ENCODE data around the gene SUMO3.

Gene SUMO3

GRCh38 chr21:44760376-44760775 is 57.5 kb downstream of the SUMO3 start:
- H3K9ac ChIP-seq: no peak overlapping the region
- peaks cover 55% of the 10 kb centered on the region for H3K27me3 ChIP-seq (ENCODE audit: insufficient read depth, low read depth)
- no peaks in the 10 kb centered on the region for H3K79me2 ChIP-seq (ENCODE audit: insufficient read depth, low read depth)
- H3K36me3 ChIP-seq (ENCODE audit: insufficient read depth): no peaks in the 10 kb centered on the region
- H3K27ac ChIP-seq: no peak overlapping the region
- H4K20me1 ChIP-seq (ENCODE audit: insufficient read depth): no peaks in the 10 kb centered on the region
- no peak overlapping the region for H3K4me3 ChIP-seq (IDR thresholded peaks at IDR 0.05; ENCODE audit: insufficient read depth, low read depth, low read length)
- H3K4me2 ChIP-seq: no peak overlapping the region
- no peak overlapping the region for H2AFZ ChIP-seq (ENCODE audit: low read depth)
- TF ChIP-seq CTCF (conservative IDR thresholded peaks at IDR 0.05; ENCODE audit: low read depth, low read length): no peak
- peaks cover 8% of the 10 kb centered on the region for H3K4me1 ChIP-seq (ENCODE audit: low read depth, poor library complexity, severe bottlenecking)

- TF ChIP-seq CTCF (conservative IDR thresholded peaks at IDR 0.05; ENCODE audit: low read depth, low read length): no peak
- Histone ChIP-seq H2AFZ (ENCODE audit: low read depth) (no peak overlapping the region), H3K79me2 (ENCODE audit: insufficient read depth, low read depth) (no peaks in the 10 kb centered on the region), H3K36me3 (ENCODE audit: insufficient read depth) (no peaks in the 10 kb centered on the region), H4K20me1 (ENCODE audit: insufficient read depth) (no peaks in the 10 kb centered on the region), H3K27ac (no peak overlapping the region), H3K27me3 (ENCODE audit: insufficient read depth, low read depth) (peaks cover 62% of the 10 kb centered on the region), H3K9ac (no peak overlapping the region), H3K4me1 (ENCODE audit: low read depth, poor library complexity, severe bottlenecking) (peaks cover 2% of the 10 kb centered on the region), H3K4me2 (no peak overlapping the region), H3K4me3 (IDR thresholded peaks at IDR 0.05; ENCODE audit: insufficient read depth, low read depth, low read length) (no peak overlapping the region)
Observed at GRCh38 chr21:44759628-44760285, 58.1 kb downstream of the SUMO3 start.

GRCh38 chr21:44758781-44759627 is 58.9 kb downstream of the SUMO3 start:
- H3K4me3 ChIP-seq (IDR thresholded peaks at IDR 0.05; ENCODE audit: insufficient read depth, low read depth, low read length): no peak overlapping the region
- H3K36me3 ChIP-seq (ENCODE audit: insufficient read depth): no peaks in the 10 kb centered on the region
- H3K79me2 ChIP-seq (ENCODE audit: insufficient read depth, low read depth): no peaks in the 10 kb centered on the region
- H3K27me3 ChIP-seq (ENCODE audit: insufficient read depth, low read depth): peaks cover 67% of the 10 kb centered on the region
- no peak for TF ChIP-seq CTCF (conservative IDR thresholded peaks at IDR 0.05; ENCODE audit: low read depth, low read length)
- no peaks in the 10 kb centered on the region for H3K4me1 ChIP-seq (ENCODE audit: low read depth, poor library complexity, severe bottlenecking)
- H3K4me2 ChIP-seq: no peak overlapping the region
- no peak overlapping the region for H3K27ac ChIP-seq
- H4K20me1 ChIP-seq (ENCODE audit: insufficient read depth): no peaks in the 10 kb centered on the region
- no peak overlapping the region for H2AFZ ChIP-seq (ENCODE audit: low read depth)
- no peak overlapping the region for H3K9ac ChIP-seq

- H3K36me3 ChIP-seq (ENCODE audit: insufficient read depth): no peaks in the 10 kb centered on the region
- H3K27ac ChIP-seq: no peak overlapping the region
- H2AFZ ChIP-seq (ENCODE audit: low read depth): no peak overlapping the region
- H4K20me1 ChIP-seq (ENCODE audit: insufficient read depth): no peaks in the 10 kb centered on the region
- no peak overlapping the region for H3K9ac ChIP-seq
- H3K4me3 ChIP-seq (IDR thresholded peaks at IDR 0.05; ENCODE audit: insufficient read depth, low read depth, low read length): no peak overlapping the region
- no peaks in the 10 kb centered on the region for H3K4me1 ChIP-seq (ENCODE audit: low read depth, poor library complexity, severe bottlenecking)
- peaks cover 76% of the 10 kb centered on the region for H3K27me3 ChIP-seq (ENCODE audit: insufficient read depth, low read depth)
- H3K79me2 ChIP-seq (ENCODE audit: insufficient read depth, low read depth): no peaks in the 10 kb centered on the region
- no peak for TF ChIP-seq CTCF (conservative IDR thresholded peaks at IDR 0.05; ENCODE audit: low read depth, low read length)
- H3K4me2 ChIP-seq: no peak overlapping the region
Observed at GRCh38 chr21:44758141-44758561, 59.7 kb downstream of the SUMO3 start.
